NCI-H524 (cell line): Measurements from ENCODE around the gene LYPLAL1.

ENCODE experiments used
- DNase-seq, 2 experiments: peaks; one replicate each; lab custom pipeline; 2025; lab: John Stamatoyannopoulos, UW

The LYPLAL1 gene

GRCh38 chr1:219173758-219174459, at the start of gene LYPLAL1:
TSS of gene LYPLAL1 (plus strand) at chr1:219173878. CDS start at chr1:219173891, 13 bp downstream.
- DNase-seq, result peak; percentile 68 to 83

GRCh38 chr1:219124163-219124562, 49.5 kb upstream of the LYPLAL1 start:
- no peak for DNase-seq

DNA sequence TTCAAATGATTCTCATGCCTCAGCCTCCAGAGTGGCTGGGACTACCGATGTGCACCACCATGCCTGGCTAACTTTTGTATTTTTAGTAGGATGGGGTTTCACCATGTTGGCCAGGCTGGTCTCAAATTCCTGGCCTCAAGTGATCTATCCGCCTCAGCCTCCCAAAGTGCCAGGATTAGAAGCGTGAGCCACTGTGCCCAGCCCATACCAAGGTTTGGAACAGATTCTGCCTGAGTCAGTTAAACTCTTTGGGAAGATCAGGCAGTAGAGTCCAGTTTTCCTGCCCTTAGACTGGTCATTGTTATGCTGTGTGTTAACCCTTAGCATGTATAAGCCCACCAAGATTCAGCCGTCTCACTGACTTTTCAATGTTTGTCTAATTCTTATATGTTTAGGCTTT, 48.3 kb upstream of the LYPLAL1 start:
- no peak for DNase-seq

DNA sequence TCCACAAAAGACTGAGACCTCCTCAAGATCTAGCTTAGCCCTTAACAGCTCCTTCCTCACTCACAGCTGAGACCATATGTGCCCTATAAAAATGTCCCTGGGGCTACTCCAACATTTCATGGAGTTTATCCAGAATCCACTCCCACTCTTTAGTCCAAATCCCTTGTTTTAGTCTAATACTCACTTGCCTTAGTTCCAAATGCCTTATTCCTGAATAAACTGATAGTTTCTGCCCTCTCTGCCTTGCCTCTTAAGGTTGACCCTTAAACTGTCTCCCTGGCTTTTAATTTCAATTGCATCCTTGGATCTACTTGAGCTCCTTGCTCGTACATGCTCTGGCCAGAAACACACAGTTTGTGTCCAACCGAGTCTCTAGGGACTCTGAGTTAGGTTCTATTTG, 47.3 kb upstream of the LYPLAL1 start:
- DNase-seq, result no peak

DNA sequence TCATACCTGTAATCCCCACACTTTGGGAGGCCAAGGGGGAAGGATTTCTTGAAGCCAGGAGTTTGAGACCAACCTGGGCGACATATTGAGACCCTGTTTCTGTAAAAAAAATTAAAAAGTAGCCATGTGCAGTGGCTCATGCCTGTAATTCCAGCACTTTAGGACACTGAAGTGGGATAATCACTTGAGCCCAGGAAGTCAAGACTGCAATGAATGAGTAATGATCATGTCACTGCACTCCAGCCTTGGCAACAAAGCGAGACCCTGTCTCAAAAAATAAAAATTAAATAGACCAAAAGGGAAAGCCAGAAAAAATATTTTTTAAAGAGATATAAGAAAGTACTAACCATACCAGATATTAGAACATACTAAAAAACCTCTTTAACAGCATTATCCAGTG, 44.7 kb upstream of the LYPLAL1 start:
- peak in 1 of 2 experiments; percentile 2 for DNase-seq

DNA sequence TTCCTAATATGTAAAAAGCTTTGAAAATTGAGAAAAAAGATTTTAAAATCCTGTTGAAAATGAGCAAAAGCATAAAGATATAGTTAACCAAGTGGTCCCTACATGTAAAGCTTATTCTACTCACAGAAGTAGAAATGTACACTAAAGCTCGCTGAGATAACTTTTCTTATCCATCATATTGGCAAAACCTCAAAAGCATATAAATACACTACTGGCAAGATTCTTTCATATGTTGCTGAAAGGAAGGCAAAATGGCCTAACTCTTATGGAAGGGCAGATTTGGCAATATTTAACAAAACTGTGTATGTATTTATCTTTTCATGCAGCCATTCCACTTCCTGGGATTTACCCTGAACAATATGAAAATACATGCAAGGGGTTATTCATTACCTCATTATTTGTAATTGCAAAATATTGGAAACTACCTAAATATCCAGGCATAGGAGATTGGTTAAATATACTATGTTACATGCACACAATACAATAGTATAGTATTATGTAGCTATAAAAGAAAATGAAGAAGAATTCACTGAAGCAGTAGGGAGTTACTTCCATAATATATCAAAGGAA, 43.2 kb upstream of the LYPLAL1 start:
- no peak for DNase-seq

GRCh38 chr1:219132939-219133338, 40.7 kb upstream of the LYPLAL1 start:
- no peak for DNase-seq

- no peak for DNase-seq
Measured at GRCh38 chr1:219138747-219139146, 34.9 kb upstream of the LYPLAL1 start.

DNA sequence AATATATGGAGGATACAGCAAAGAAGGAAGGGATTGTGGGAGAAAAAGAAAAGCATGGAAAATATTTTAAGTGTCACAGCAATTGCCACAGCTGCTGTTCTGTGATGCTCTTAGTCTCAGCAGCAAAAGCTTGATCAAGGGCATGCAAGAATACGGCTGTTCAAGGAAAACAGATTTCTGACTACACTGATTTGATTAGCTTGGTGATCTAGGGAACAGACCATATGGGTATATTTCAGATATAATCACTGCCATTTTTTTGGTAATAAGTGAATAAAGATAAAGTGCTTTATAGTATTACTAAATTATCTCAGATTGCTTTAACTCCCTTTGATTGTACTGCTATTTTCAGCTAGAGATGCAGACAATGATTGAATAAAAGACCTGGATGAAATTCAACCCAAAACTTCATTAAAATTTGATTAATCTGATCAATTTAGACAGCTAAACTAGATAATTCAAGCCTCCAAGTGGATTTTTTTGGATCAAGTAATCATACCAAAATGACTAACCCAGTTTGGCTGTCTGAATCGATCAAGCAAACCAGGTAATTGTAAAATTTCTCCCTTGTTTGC, 33.3 kb upstream of the LYPLAL1 start:
- no peak for DNase-seq

- DNase-seq, result no peak
Measured at GRCh38 chr1:219143735-219144134, 29.9 kb upstream of the LYPLAL1 start.

DNA sequence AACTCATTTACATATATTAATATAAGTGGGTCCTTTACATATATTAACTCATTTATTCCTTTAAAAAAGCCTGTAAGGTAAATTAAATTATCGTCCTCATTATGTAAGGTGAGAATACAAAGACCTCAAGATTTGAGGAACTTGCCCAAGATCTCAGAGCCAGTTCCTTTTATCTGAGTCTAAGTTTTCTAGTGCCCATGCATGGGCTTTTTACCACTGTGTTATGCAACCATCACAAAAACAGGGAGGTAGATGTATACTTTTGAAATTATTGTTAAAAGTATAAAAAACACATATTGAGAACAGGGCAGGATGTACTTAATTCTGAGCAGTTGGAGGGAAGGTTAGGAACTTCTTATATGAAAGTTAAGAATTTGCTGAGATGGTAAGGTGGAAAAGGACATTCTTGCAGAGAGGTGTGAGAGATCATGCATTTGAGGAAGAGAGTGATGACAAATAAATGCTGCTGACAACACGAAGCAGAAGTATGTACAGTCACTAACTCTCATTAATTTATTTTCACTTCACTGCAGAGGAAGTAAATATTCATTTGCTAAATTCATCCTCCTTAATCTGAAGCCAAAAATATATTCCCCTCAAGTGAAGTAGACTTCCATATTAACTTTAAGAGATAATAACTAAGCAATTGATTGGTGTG, 28.9 kb upstream of the LYPLAL1 start:
- DNase-seq, result no peak

GRCh38 chr1:219147571-219148019, 26.1 kb upstream of the LYPLAL1 start:
- no peak for DNase-seq

DNA sequence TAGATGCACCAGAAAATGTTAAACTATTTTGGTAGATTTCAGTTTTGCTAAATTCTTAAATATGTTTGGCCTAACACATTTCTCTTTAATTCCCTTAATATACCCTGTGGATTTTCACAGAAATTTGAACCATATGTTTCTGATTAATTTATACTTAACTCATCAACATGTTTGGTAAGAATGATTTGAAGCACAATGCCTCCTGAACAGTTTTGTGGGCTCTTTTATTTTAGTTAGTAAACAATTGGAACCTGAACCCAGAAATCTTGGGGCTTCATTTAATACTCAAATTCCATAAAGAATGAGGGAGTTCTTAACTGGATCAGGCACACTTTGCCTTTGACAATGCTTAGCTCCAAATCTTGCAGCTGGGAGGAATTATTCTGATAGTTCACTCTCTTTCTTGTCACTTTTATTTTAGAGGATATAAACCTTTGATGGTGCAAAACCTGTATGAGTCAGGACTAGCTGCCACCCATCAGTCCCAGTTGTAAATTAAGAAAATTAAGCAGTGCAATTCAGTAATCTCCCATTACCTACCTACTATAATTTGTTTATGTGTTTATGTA, 24.6 kb upstream of the LYPLAL1 start:
- DNase-seq, result no peak

- DNase-seq, result peak; percentile 27 to 44
Measured at GRCh38 chr1:219149953-219150352, 23.7 kb upstream of the LYPLAL1 start.

GRCh38 chr1:219150913-219151312, 22.8 kb upstream of the LYPLAL1 start:
- no peak for DNase-seq

DNA sequence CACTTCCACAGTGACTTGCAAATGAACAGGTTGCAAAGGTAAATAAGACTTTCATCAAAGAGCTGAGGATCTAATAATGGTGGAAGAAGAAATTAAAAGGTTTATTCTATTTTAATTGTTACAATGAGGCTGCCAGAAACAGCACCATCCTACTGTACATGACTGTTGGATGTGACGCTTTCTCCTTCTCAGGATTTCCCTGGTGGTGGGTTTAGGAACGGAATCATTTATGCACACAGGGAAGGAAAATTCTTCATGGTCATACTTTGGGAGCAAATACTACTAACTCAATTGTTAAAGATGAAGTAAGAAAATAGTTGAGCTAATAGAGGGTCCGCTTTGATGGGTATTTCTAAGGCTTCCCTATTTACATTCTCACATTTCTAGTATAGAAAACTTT, 22.2 kb upstream of the LYPLAL1 start:
- DNase-seq, result no peak

DNA sequence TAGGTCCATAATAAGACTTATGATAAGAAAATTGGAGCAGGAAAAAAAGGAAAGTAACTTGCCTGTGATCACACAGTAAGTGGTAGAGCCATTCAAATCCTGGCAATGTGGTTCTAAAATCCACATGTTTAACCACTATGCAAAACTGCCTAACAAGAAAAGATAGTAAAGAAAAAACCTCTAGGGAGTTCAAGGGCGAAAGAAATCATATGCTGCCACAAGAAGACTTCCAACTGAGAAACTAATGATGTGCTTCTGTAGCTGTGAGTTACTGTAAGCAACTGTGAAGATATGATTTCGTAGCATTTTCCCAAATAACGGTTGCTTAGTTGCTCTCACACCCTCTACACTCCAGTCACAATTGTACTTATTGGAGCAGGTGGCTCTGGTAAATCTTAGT, 20.9 kb upstream of the LYPLAL1 start:
- DNase-seq, result no peak

DNA sequence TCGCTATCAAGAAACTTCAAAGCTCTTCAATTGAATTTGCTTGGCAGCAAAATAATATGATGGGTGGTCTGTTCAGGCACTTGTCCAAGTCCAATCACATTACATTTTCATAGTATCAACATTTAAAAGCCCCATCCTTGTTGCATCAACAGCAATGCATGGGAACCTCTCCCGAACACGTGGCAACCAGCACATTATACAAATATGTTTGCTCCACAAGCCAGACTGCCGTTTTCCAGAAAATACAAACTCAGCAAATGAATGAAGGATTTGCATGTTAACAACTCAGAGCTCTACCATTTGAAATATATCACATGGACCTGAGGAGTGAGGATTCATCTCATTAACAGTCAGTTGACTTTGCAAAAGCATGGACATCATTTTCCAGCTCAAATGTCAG, 20.0 kb upstream of the LYPLAL1 start:
- DNase-seq, result no peak

DNA sequence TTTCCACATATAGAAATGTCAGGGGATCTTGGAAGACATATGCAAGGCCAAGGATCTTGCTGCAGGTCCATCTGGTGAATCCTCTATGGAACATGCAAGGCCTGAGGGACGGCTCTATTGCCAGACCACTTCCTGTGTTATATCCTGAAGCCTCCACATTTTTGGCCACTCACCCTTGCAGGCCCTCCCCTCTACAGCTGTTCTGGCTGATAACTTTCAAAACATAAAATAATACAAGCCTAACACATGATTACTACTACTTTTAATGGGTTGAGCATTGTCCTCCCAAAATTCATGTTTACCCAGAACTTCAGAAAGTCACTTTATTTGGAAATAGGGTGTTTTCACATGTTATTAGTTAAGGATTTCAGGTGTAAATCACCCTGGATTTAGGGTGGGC, 18.5 kb upstream of the LYPLAL1 start:
- DNase-seq, result no peak

DNA sequence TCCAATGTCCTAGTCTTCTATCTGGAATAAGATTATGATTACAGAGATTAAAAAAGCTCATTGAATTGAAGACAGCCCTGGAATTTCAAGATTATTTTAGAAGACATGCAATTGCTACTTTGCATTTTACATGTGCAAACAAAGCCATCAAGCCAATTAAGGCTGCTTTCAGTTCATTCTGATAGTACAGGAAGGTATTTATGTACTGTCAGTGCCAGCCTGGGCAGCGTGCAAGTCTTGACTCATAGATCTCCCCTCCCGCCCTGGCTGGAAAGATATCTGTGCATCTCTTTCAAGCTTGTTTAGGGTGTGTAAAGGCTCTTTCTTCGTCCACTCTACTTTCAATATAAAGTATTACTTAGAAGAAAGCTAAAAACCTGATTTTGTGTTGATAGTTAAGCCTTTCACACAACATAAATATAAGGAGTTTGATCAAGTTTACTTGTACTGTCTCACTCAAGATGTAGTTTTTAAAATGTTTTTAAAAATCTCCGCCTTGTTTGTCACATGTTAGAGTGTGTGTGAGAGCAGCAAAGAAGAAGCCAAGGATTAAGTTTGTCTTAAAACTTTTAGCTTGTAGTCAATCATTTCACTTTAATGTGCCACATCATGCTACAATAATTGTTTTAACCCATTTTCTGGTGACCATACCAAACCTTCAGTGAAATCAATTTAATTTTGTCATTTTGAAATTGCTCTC, 13.6 kb upstream of the LYPLAL1 start:
- DNase-seq, result no peak

DNA sequence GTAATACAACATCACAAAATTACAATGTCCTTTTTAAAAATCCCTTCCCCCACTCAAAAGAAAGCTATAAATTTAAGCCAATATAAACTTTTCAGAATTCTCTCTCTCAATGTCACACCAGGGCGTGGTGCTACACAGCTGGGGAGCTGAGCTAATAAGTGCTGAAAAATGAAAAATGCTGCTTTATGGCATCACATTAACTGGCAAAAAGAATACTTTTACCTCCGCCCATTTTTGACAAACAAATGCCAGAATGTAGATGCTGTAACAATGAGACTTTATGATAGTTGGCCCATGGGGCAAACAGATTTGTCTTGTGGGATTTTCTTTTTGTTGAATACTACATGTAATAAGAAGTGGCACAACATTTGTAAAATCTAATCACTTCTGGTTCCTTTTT, 12.7 kb upstream of the LYPLAL1 start:
- no peak for DNase-seq

DNA sequence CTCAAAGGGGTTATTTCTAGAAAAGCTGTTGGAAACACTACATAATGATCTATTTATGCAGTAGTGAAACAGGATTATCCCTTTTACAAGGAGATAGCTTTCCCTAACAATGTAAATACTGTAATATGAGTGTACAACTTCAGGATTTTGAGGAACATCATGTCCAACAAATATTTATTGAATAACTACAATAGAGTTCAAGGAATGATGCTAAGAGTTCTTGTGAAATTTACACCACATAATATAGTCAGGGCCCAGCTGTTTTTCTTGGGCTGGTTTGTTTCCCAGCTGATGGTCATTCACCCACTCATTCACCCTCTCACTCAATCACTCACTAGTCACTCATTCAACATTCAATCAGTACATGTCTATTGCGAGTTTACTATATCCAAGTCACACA, 12.3 kb upstream of the LYPLAL1 start:
- DNase-seq, result no peak
